IPS-NIHi7 (cell line): ENCODE measurements around the gene EDEM3.
"Not testable (repeated sequence)": the region's sequence is repeated elsewhere in the genome, so short reads cannot be mapped to it uniquely, and the experiment has no call there.

Experiments
- DNase-seq: peaks from one replicate; pipeline ENCODE4 v3.0.0; 2012; ENCODE audit warnings: mixed read lengths; ENCODE audit errors: extremely low spot score

Gene EDEM3

GRCh38 chr1:184679472-184679871 is 75.2 kb downstream of the EDEM3 start:
- DNase-seq: not testable (repeated sequence)

- no peak for DNase-seq
Observed at GRCh38 chr1:184677344-184677743, 77.3 kb downstream of the EDEM3 start.

GRCh38 chr1:184673305-184673704 is 81.4 kb downstream of the EDEM3 start:
- no peak for DNase-seq

- DNase-seq: no peak
Observed at GRCh38 chr1:184672013-184672726, 82.5 kb downstream of the EDEM3 start.

GRCh38 chr1:184669391-184669790 is 85.3 kb downstream of the EDEM3 start:
- no peak for DNase-seq

- DNase-seq: no peak
Observed at GRCh38 chr1:184665360-184665759, 89.3 kb downstream of the EDEM3 start.

GRCh38 chr1:184664661-184665060 is 90.0 kb downstream of the EDEM3 start:
- DNase-seq: no peak

- DNase-seq: peak; percentile 88
Observed at GRCh38 chr1:184664042-184664660, 90.5 kb downstream of the EDEM3 start.

- no peak for DNase-seq
Observed at GRCh38 chr1:184661801-184662200, 92.9 kb downstream of the EDEM3 start.

GRCh38 chr1:184660462-184661191 is 94.0 kb downstream of the EDEM3 start:
- no peak for DNase-seq

- no peak for DNase-seq
Observed at GRCh38 chr1:184658055-184658454, 96.6 kb downstream of the EDEM3 start.

GRCh38 chr1:184656221-184656620 is 98.4 kb downstream of the EDEM3 start:
- DNase-seq: no peak

- DNase-seq: no peak
Observed at GRCh38 chr1:184655185-184655584, 99.5 kb downstream of the EDEM3 start.

GRCh38 chr1:184650177-184650866 is 104.3 kb downstream of the EDEM3 start:
- DNase-seq: no peak

- no peak for DNase-seq
Observed at GRCh38 chr1:184649451-184649888, 105.2 kb downstream of the EDEM3 start.

GRCh38 chr1:184648856-184649201 is 105.8 kb downstream of the EDEM3 start:
- no peak for DNase-seq

- no peak for DNase-seq
Observed at GRCh38 chr1:184648160-184648855, 106.3 kb downstream of the EDEM3 start.

- DNase-seq: no peak
Observed at GRCh38 chr1:184647471-184647870, 107.2 kb downstream of the EDEM3 start.

GRCh38 chr1:184646824-184647223 is 107.8 kb downstream of the EDEM3 start:
- DNase-seq: no peak

GRCh38 chr1:184646178-184646701 is 108.4 kb downstream of the EDEM3 start:
- no peak for DNase-seq

- no peak for DNase-seq
Observed at GRCh38 chr1:184644771-184645170, 109.9 kb downstream of the EDEM3 start.
